H7 (cell line): Measurements from ENCODE around the gene PHF11. TPM values are rescaled to one million over a fixed set of nuclear protein-coding genes. Genes with fewer than 3 reads are reported as not detected.
A peak's percentile ranks its signal among the peaks of the same experiment; 100 is the strongest.

Experiments
- DNase-seq: peaks from one replicate; pipeline ENCODE4 v3.0.0; 2012
- H3K27me3 ChIP-seq: 2 replicates; pipeline ENCODE4 v1.6.0; 2011; ENCODE audit warnings: mild to moderate bottlenecking, low read length; ENCODE audit not compliant: control insufficient read depth, insufficient read depth
- H3K36me3 ChIP-seq: replicated peaks from 2 replicates; pipeline ENCODE4 v1.5.1; 2011; ENCODE audit warnings: low read length; ENCODE audit not compliant: control insufficient read depth, insufficient read depth
- H3K4me3 ChIP-seq: 2 replicates; pipeline ENCODE4 v1.5.1; 2011; ENCODE audit warnings: low read depth, mild to moderate bottlenecking, control low read depth, low read length, moderate library complexity; ENCODE audit not compliant: insufficient read depth
- total RNA-seq: library from RNA; depleted of rRNA; stranded (reverse); fragments of >200 nt; shearing (Covaris generic); gene quantifications from 2 replicates; pipeline ENCODE4 v1.2.3, GENCODE V29; 2014; rRNA removed

The PHF11 gene
- 6.3 and 7.0 TPM in 2 replicates for total RNA-seq

DNA sequence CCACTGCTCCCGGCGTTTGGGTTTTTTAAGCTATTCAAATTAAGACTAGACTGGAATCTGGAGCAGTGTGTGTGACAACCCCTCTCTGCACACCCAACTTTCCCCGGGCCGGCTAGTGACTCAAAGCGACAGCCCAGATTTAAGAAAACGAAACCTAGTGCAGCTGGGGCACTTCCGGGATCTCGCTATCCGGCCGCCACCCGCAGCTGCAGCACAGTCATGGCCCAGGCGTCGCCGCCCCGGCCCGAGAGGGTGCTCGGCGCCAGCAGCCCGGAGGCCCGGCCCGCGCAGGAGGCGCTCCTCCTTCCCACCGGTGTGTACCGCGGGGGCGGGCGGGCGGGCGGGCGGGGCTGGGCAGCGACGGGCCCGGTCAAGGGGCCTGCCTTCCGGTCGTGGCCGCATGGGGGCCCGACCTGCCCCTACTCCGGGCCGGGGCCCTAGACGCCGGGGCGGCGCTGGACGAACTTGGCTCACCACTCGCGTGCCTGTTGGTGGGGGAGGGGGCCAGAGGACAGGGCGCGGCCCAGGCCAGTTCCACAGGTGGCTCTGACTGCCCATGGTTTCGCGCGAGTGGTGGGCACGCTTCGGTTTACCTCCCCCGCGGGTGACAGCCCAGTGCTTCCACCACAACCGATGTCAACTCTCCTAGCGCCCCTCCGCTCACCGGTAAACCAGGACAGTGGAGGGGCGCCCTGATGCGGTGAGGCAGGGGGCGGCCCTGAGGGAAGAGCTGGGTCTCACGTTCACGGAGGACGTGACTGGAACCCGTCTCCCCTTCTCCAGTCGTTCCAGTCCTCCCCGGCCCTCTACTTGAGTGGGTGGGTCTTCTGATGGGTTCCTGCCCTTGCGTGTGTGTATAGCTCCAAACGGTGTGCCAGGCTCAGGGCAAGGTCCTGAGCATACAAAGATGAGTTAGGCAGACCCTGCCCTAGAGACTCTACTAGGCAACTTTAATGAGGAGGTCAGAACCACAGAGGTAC, at the start of gene PHF11:
Gene PHF11, plus strand, starts transcription at position 171 of the 980 bp plus-strand sequence. Its CDS starts 49 bp downstream, at position 220.
- peak within 1 kb of the TSS; percentile 69 for H3K4me3 ChIP-seq
- H3K27me3 ChIP-seq: no peaks in the 10 kb centered on the region
- DNase-seq: peak; percentile 91
- H3K36me3 ChIP-seq: no peaks in the 10 kb centered on the region

DNA sequence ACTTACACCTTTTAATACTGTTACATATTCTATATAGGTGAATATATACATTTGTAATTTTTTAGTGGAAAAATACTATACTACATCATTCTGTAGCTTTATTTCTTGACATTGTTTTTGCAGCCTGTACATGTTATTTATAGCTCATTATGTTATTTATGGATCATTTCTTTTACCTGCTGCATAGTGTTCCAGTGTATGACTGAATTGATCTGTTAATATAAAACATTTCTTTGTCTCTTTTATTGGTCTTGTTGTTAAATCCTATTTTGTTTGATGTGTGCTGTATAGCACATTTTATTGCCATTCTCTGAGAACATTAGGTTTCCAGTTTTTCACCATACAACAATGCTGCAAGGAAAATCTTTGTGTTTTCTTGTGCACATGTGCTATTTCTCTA, 49.3 kb upstream of the PHF11 start:
- Histone ChIP-seq H3K36me3 (no peaks in the 10 kb centered on the region), H3K27me3 (no peaks in the 10 kb centered on the region), H3K4me3 (no peak overlapping the region)
- DNase-seq: no peak

DNA sequence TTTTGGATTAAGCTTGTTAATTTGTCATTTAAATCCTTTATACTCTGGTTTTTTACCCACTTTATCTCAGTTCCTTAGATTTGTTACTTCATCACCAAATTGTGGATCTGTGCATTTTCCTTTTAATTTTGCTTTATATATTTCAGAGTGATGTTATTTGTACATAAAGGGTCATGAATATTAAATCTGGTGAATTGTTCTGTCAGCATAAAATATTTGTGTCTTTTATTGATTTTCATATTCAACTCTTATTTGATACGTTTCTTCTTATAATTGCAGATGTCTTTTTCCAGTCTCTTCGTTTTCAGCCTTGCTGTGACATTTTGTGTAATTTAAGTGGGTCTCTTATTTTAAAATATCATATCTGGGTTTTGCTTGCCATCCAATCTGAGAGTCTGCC, 47.0 kb upstream of the PHF11 start:
- H3K4me3 ChIP-seq: no peak overlapping the region
- no peak for DNase-seq
- H3K36me3 ChIP-seq: no peaks in the 10 kb centered on the region
- no peaks in the 10 kb centered on the region for H3K27me3 ChIP-seq

DNA sequence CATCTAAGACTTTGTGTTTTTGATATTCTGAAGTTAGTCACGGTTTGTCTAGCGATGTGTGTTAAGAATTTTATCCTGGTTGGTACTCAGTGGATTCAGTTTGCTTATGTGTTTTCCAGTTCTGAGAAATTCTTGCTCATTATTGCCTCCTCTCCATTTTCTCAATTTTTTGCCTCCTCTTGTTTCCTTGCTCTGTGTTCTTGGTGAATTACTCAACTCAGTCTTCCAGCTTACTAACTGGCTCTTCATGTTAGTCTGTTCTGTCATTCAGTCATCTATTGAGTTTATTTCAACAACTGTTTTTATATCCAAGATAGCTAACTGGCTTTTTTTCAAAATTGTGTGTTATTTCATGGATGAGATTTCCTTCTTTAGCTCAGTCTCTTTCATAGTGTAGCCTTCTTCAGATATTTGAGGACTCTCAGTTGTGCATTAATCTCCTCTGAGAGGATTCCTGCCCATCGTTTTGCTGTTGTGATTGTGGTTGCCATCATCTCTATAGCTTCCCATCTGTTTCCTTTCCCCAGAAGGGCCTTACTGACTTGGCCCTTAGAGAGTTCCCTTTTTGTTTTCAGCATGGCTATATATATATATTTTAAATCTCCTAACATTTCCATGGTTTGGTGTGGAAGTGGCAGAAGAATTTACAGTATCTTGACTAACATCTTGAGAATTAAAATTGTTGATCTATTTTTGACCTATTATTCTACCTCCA, 45.5 kb upstream of the PHF11 start:
- Histone ChIP-seq H3K4me3 (no peak overlapping the region), H3K36me3 (no peaks in the 10 kb centered on the region), H3K27me3 (no peaks in the 10 kb centered on the region)
- DNase-seq: no peak

DNA sequence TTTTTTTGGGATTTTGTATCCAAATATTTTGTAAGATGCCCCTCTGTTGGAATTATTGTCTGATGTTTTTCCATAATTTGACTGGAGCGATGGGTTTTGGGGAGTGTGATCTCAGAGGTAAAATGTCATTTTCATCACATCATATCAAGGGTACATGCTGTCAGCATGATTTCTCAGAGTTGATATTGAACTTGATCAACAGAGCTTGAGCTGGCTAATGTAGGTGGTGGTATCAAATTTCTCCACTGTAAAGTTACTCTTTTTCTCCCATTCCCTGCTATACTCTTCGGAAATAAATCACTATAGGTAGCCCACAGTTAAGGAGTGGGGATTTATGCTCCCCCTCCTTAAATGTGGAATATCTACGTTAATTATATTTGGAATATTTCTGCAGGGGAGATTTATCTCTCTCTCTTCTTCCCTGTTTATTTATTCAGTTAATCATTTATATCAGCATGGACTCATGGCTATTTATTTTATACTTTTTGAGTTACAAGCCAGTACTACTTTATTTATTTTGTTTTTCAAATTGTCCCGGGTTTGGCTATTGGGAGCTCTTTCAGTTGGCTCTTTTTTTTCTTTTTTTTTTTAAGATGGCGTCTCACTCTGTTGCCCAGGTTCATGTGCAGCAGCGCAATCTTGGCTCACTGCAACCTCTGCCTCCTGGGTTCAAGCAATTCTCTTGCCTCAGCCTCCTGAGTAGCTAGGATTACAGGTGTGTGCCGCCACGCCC, 42.9 kb upstream of the PHF11 start:
- H3K27me3 ChIP-seq: no peaks in the 10 kb centered on the region
- no peak for DNase-seq
- no peaks in the 10 kb centered on the region for H3K36me3 ChIP-seq
- no peak overlapping the region for H3K4me3 ChIP-seq

DNA sequence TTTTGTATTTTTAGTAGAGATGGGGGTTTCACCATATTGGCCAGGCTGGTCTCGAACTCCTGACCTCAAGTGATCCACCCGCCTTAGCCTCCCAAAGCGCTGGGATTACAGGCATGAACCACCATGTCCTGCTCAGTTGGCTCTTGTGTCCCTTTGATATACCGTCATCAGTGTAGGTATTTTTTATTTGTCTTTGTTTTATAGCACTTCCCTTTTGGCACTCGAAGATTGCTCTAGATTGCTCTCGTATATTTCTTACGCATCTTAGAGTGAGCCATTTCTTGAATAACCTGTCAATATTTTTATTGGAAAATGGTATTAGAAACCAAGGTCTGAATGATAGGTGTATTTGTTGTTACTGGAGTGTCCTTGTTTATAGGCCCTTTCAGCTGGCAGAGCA, 42.3 kb upstream of the PHF11 start:
- no peak overlapping the region for H3K4me3 ChIP-seq
- no peaks in the 10 kb centered on the region for H3K36me3 ChIP-seq
- H3K27me3 ChIP-seq: no peaks in the 10 kb centered on the region
- DNase-seq: no peak

DNA sequence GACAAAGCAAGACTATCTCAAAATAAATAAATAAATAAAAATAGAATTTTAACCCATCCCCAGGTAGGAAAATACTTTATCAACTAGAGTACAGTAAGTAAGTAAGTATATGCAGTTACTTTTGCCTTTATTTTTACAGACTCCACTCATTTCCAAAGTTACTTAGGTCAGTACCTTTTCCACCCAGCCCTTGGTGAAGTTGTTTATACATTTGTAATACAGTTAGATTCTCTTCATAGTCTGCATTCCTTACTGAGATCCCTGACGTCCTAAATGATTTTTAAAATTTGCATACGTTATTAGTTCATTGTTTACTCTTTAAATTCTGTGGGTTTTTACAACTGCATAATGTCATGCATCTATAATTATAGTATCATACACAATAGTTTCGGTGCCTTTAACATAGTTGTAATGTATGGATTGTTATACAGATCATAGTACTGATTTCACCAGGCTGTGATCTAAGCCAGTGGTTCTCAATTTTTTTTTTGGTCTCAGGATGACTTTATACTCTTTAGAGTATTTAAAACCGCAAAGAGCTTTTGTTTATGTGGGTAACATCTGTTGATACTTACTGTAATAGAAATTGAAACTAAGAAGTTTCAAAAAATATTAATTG, 41.3 kb upstream of the PHF11 start:
- Histone ChIP-seq H3K36me3 (no peaks in the 10 kb centered on the region), H3K27me3 (no peaks in the 10 kb centered on the region), H3K4me3 (no peak overlapping the region)
- DNase-seq: no peak

DNA sequence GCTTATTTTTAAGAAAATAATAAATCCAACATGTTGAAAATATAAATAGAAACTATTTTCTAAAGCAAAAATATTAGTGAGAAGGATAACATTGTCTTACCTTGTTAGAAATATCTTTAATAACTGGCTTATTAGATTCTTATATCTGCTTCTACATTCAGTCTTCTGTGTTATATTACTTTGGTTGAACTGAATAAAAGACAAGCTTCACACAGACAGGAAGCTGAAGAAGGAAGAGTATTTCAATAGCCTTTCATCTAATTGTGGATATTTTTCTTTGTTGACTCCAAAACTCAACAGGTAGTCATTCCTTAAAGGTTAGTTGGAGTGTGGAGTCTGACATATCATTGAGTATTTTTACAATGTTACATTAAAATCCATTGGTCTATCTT, 40.8 kb upstream of the PHF11 start:
- no peak for DNase-seq
- Histone ChIP-seq H3K36me3 (no peaks in the 10 kb centered on the region), H3K27me3 (no peaks in the 10 kb centered on the region), H3K4me3 (no peak overlapping the region)

DNA sequence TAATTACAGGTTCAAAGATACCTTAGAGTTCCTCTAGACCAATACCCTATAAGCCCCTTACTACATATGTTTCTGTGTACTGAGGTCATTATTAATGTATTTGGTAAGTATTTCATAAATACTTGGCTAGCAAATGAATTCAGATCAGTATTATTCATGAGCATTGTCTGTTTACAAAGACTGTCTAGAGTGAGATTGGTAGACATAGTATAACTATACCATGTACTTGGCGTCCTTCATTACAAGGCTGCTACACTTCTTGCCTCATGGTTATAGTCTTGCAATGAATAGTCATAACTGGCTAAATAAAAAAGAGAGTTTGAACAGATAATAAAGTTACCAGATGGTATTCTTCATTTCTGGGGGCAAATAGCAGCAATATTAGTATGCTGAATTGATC, 39.6 kb upstream of the PHF11 start:
- no peaks in the 10 kb centered on the region for H3K36me3 ChIP-seq
- no peak overlapping the region for H3K4me3 ChIP-seq
- DNase-seq: no peak
- H3K27me3 ChIP-seq: no peaks in the 10 kb centered on the region

DNA sequence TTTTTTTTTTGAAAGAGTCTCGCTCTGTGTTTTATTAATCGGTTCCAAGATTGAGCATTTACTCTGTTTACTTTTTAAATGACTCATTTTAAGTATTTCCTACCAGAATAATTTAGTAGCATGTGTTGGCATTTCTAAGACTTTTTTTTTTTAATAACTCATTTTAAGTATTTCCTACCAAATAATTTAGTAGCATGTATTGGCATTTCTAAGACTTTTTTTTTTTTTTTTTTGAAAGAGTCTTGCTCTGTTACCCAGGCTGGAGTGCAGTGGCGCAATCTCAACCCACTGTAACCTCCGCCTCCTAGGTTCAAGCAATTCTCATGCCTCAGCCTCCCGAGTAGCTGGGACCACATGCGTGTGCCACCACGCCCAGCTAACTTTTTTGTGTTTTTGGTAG, 38.5 kb upstream of the PHF11 start:
- H3K27me3 ChIP-seq: no peaks in the 10 kb centered on the region
- H3K36me3 ChIP-seq: peaks cover 4% of the 10 kb centered on the region; the same call in 1 of the 2 replicates
- H3K4me3 ChIP-seq: no peak overlapping the region
- DNase-seq: no peak

DNA sequence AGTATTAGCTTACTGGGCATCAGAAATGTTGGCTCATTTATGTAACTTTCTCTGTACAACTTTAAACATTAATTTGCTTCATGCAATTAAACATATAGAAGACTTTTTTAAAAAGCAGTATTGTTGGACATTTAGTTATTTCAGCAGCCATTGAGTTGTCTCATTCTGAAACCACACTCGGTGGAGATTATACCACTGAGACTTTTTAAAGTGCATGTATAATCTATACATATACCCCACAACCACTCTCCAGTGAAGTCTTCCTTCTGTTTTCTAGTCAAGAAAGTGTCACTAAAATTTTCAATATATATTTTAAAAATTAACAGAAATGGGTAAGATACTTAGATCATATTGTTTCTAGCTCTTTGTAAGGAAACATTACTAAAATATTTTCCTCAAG, 36.2 kb upstream of the PHF11 start:
- Histone ChIP-seq H3K4me3 (no peak overlapping the region), H3K27me3 (no peaks in the 10 kb centered on the region), H3K36me3 (peaks cover 6% of the 10 kb centered on the region)
- no peak for DNase-seq

DNA sequence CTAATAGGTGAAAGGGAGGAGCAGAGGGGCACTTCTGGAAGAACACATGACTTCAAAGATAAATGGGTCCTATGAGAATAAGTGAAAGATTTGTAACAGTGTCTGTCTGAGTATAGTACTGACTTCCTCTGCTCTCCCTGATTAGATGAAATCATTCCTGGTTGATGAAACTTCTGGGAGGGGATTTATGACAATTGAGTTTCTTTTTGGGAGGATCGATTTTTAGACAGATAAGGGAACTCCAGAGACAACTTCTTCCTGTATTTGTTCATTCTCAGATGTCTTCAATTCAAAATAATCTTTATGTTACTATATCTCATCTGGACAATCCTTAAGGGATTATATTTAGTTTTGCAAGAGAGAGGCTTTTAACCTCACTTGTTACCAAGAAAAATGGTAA, 31.7 kb upstream of the PHF11 start:
- no peak for DNase-seq
- no peaks in the 10 kb centered on the region for H3K27me3 ChIP-seq
- H3K4me3 ChIP-seq: no peak overlapping the region
- H3K36me3 ChIP-seq: peaks cover 6% of the 10 kb centered on the region

DNA sequence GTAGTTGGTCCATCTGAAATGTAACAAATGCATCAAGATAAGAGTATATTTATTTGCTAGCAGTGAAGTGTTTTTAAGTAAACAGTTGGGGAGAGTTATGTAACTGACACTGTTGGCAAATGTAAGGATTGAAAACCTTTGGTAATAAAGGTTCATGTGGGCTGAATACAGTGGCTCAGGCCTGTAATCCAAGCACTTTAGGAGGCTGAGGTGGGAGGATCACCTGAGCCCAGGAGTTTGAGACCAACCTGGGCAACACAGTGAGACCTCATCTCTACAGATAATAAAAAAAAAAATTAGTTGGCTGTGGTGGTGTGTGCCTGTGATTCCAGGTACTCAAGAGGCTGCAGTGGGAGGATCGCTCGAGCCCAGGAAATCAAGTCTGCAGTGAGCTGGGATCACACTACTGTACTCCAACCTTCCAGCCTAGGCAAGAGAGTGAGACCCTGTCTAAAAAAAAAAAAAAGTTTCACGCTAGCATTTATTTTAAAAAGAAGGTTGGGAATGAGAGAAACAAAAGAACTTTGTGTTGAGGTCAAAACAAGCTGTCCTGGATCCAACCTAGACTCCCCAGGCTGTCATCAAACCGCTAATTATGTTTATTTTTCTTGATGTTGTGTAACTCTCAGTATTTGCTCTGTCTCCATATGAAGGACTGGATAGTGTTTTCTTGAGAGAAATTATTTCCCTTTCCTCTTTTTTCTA, 31.0 kb upstream of the PHF11 start:
- Histone ChIP-seq H3K27me3 (no peaks in the 10 kb centered on the region), H3K4me3 (no peak overlapping the region), H3K36me3 (peaks cover 6% of the 10 kb centered on the region)
- DNase-seq: no peak
